Measurements from ENCODE around the gene RAI14. TPM values are rescaled to one million over a fixed set of nuclear protein-coding genes. Genes with fewer than 3 reads are reported as not detected.

Gene RAI14
- total RNA-seq, 2 experiments from 2014 or later, result 1.1 to 2.3 TPM

GRCh38 chr5:34684281-34684979 is 28.3 kb downstream of the RAI14 start:
- no peak for TF ChIP-seq CTCF (IDR thresholded peaks at IDR 0.05)
- ATAC-seq (no peak), DNase-seq (no peak)
- H3K9me3 Mint-ChIP-seq, result no peaks in the 10 kb centered on the region
- H3K36me3 Mint-ChIP-seq (ENCODE audit: low read depth), result no peaks in the 10 kb centered on the region
- ChIA-PET CTCF (interaction anchor here (0.7 kb wide), 1 partner anchor 9 kb away, joined by 3 read pairs; no protein-coding TSS in a partner anchor), POLR2A (no interaction called here)
- intact Hi-C loops (cut with micrococcal nuclease), result no loop called here
- no peaks in the 10 kb centered on the region for H3K4me1 Mint-ChIP-seq (ENCODE audit: low read depth)
- H3K27ac Mint-ChIP-seq, result no peak overlapping the region
- H3K4me3 Mint-ChIP-seq, result no peak overlapping the region
- peaks cover 2% of the 10 kb centered on the region for H3K27me3 Mint-ChIP-seq

- ChIA-PET CTCF (interaction anchor here (0.7 kb wide), 1 partner anchor 9 kb away, joined by 3 read pairs; no protein-coding TSS in a partner anchor), POLR2A (no interaction called here)
- DNase-seq (no peak), ATAC-seq (no peak)
- Mint-ChIP-seq H3K27ac (no peak overlapping the region), H3K27me3 (peaks cover 2% of the 10 kb centered on the region), H3K9me3 (no peaks in the 10 kb centered on the region), H3K36me3 (ENCODE audit: low read depth) (no peaks in the 10 kb centered on the region), H3K4me1 (ENCODE audit: low read depth) (no peaks in the 10 kb centered on the region), H3K4me3 (no peak overlapping the region)
- intact Hi-C loops (cut with micrococcal nuclease), result no loop called here
- TF ChIP-seq CTCF (IDR thresholded peaks at IDR 0.05), result no peak
These were observed 28.8 kb downstream of the RAI14 start for GRCh38 chr5:34684980-34685352.

- ChIA-PET POLR2A (no interaction called here), CTCF (no interaction called here)
- H3K36me3 Mint-ChIP-seq (ENCODE audit: low read depth), result no peaks in the 10 kb centered on the region
- H3K27ac Mint-ChIP-seq, result no peak overlapping the region
- ATAC-seq (no peak), DNase-seq (no peak)
- peaks cover 2% of the 10 kb centered on the region for H3K27me3 Mint-ChIP-seq
- TF ChIP-seq CTCF (IDR thresholded peaks at IDR 0.05), result no peak
- H3K4me1 Mint-ChIP-seq (ENCODE audit: low read depth), result no peaks in the 10 kb centered on the region
- H3K4me3 Mint-ChIP-seq, result no peak overlapping the region
- no peaks in the 10 kb centered on the region for H3K9me3 Mint-ChIP-seq
- intact Hi-C loops (cut with micrococcal nuclease), result no loop called here
These were observed 29.5 kb downstream of the RAI14 start for GRCh38 chr5:34685485-34686165.

- Mint-ChIP-seq H3K36me3 (ENCODE audit: low read depth) (no peaks in the 10 kb centered on the region), H3K4me1 (ENCODE audit: low read depth) (no peaks in the 10 kb centered on the region), H3K4me3 (no peak overlapping the region), H3K27me3 (peaks cover 2% of the 10 kb centered on the region), H3K27ac (no peak overlapping the region), H3K9me3 (no peaks in the 10 kb centered on the region)
- DNase-seq, result no peak
- no peak for ATAC-seq
- TF ChIP-seq CTCF (IDR thresholded peaks at IDR 0.05), result no peak
- CTCF ChIA-PET, result no interaction called here
- POLR2A ChIA-PET, result no interaction called here
- intact Hi-C loops (cut with micrococcal nuclease), result no loop called here
These were observed 30.7 kb downstream of the RAI14 start for GRCh38 chr5:34686762-34687268.

Measured in activated CD8-positive, alpha-beta T cell treated with anti-CD3 and anti-CD28 coated beads for 36 hours (primary cell).